ENCODE measurements around the gene NDUFAF2.

The NDUFAF2 gene

GRCh38 chr5:60943624-60944023, 1.4 kb upstream of the NDUFAF2 start:
- DNase-seq (no peak), ATAC-seq (ENCODE audit: insufficient read depth, low read depth) (no peak)
- peak overlapping the region in 1 of 2 experiments; percentile 98; a peak in 3 of 4 replicates for H3K4me3 ChIP-seq (ENCODE audit: low read depth in 1 of 2, low read length in 2 of 2)
- H3K36me3 ChIP-seq (ENCODE audit: insufficient read depth, low read length): no peaks in the 10 kb centered on the region
- H3K9ac ChIP-seq (ENCODE audit: low read depth, low read length): peak overlapping the region; percentile 43
- TF ChIP-seq EZH2 (IDR thresholded peaks at IDR 0.05; ENCODE audit: borderline replicate concordance, low read depth, low read length, severe bottlenecking) (no peak), CTCF (IDR thresholded peaks at IDR 0.05; ENCODE audit: borderline replicate concordance, extremely low read depth, low read length, poor library complexity, severe bottlenecking) (no peak)
- peak overlapping the region; percentile 76 for H3K4me2 ChIP-seq (ENCODE audit: insufficient read depth, low read length)
- no peak overlapping the region; the same call in 1 of the 2 replicates for H3K27ac ChIP-seq (ENCODE audit: low read length)
- H3K4me1 ChIP-seq (ENCODE audit: insufficient read depth, low read length): peaks cover 36% of the 10 kb centered on the region
- H3K9me3 ChIP-seq (ENCODE audit: insufficient read depth, low read length, severe bottlenecking): no peaks in the 10 kb centered on the region
- H4K20me1 ChIP-seq (ENCODE audit: insufficient read depth, low read length): no peaks in the 10 kb centered on the region; the same call in 1 of the 2 replicates
- H3K79me2 ChIP-seq (ENCODE audit: insufficient read depth, low read length): peaks cover 81% of the 10 kb centered on the region
- H2AFZ ChIP-seq (ENCODE audit: low read depth, low read length): no peak overlapping the region
- no peaks in the 10 kb centered on the region for H3K27me3 ChIP-seq (ENCODE audit: insufficient read depth, low read length, poor library complexity)

- Histone ChIP-seq H3K4me3 (ENCODE audit: low read depth in 1 of 2, low read length in 2 of 2) (peak overlapping the region; percentile 76 to 98; a peak in 3 of 4 replicates), H3K36me3 (ENCODE audit: insufficient read depth, low read length) (no peaks in the 10 kb centered on the region), H3K9ac (ENCODE audit: low read depth, low read length) (peak overlapping the region; percentile 63), H2AFZ (ENCODE audit: low read depth, low read length) (peak overlapping the region; percentile 97), H3K27me3 (ENCODE audit: insufficient read depth, low read length, poor library complexity) (no peaks in the 10 kb centered on the region), H3K4me1 (ENCODE audit: insufficient read depth, low read length) (peaks cover 36% of the 10 kb centered on the region), H3K27ac (ENCODE audit: low read length) (peak overlapping the region; percentile 82), H4K20me1 (ENCODE audit: insufficient read depth, low read length) (no peaks in the 10 kb centered on the region; the same call in 1 of the 2 replicates), H3K4me2 (ENCODE audit: insufficient read depth, low read length) (peak overlapping the region; percentile 76), H3K79me2 (ENCODE audit: insufficient read depth, low read length) (peaks cover 69% of the 10 kb centered on the region), H3K9me3 (ENCODE audit: insufficient read depth, low read length, severe bottlenecking) (no peaks in the 10 kb centered on the region)
- TF ChIP-seq EZH2 (IDR thresholded peaks at IDR 0.05; ENCODE audit: borderline replicate concordance, low read depth, low read length, severe bottlenecking) (no peak), CTCF (IDR thresholded peaks at IDR 0.05; ENCODE audit: borderline replicate concordance, extremely low read depth, low read length, poor library complexity, severe bottlenecking) (no peak)
- peak; percentile 29 for ATAC-seq (ENCODE audit: insufficient read depth, low read depth)
- no peak for DNase-seq
Observed at GRCh38 chr5:60945813-60946187, 795 bp downstream of the NDUFAF2 start.

- ATAC-seq (ENCODE audit: insufficient read depth, low read depth) (no peak), DNase-seq (no peak)
- Histone ChIP-seq H3K9ac (ENCODE audit: low read depth, low read length) (no peak overlapping the region), H3K27me3 (ENCODE audit: insufficient read depth, low read length, poor library complexity) (no peaks in the 10 kb centered on the region), H3K4me3 (ENCODE audit: low read depth in 1 of 2, low read length in 2 of 2) (no peak overlapping the region), H2AFZ (ENCODE audit: low read depth, low read length) (no peak overlapping the region), H3K4me1 (ENCODE audit: insufficient read depth, low read length) (peaks cover 23% of the 10 kb centered on the region), H3K79me2 (ENCODE audit: insufficient read depth, low read length) (peaks cover 41% of the 10 kb centered on the region), H3K36me3 (ENCODE audit: insufficient read depth, low read length) (no peaks in the 10 kb centered on the region), H3K9me3 (ENCODE audit: insufficient read depth, low read length, severe bottlenecking) (no peaks in the 10 kb centered on the region), H3K27ac (ENCODE audit: low read length) (no peak overlapping the region), H4K20me1 (ENCODE audit: insufficient read depth, low read length) (no peaks in the 10 kb centered on the region), H3K4me2 (ENCODE audit: insufficient read depth, low read length) (no peak overlapping the region)
- TF ChIP-seq CTCF (IDR thresholded peaks at IDR 0.05; ENCODE audit: borderline replicate concordance, extremely low read depth, low read length, poor library complexity, severe bottlenecking): no peak
- TF ChIP-seq EZH2 (IDR thresholded peaks at IDR 0.05; ENCODE audit: borderline replicate concordance, low read depth, low read length, severe bottlenecking): no peak
Observed at GRCh38 chr5:60948738-60949137, 3.7 kb downstream of the NDUFAF2 start.
